HG03025 (cell line): Measurements from ENCODE around the gene ZNF609.

Source experiments
- ATAC-seq: cut with Tn5 transposase; IDR thresholded peaks from one replicate; pipeline ENCODE4 v1.9.1; 2021; ENCODE audit warnings: mild to moderate bottlenecking, moderate library complexity; ENCODE audit not compliant: unreplicated experiment, low FRiP score

Gene ZNF609

DNA sequence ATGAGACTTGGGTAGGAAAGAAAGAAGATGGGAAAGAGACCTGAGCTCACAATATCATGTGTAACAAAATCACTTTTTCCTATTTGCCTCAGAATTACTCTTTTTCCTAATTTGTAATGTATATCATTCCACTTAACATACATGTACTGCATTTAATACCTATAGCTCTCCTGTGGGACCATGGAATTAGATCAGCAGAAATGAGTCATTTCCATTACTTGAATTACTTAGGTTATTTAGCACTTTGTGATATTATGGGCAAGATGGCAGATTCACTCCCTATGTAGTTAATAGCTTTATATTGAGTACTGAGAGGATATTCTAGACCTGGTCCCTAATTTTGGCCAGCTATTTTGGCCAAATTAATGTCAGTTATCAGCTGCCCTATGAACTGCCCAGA, 70.5 kb downstream of the ZNF609 start:
- no peak for ATAC-seq

DNA sequence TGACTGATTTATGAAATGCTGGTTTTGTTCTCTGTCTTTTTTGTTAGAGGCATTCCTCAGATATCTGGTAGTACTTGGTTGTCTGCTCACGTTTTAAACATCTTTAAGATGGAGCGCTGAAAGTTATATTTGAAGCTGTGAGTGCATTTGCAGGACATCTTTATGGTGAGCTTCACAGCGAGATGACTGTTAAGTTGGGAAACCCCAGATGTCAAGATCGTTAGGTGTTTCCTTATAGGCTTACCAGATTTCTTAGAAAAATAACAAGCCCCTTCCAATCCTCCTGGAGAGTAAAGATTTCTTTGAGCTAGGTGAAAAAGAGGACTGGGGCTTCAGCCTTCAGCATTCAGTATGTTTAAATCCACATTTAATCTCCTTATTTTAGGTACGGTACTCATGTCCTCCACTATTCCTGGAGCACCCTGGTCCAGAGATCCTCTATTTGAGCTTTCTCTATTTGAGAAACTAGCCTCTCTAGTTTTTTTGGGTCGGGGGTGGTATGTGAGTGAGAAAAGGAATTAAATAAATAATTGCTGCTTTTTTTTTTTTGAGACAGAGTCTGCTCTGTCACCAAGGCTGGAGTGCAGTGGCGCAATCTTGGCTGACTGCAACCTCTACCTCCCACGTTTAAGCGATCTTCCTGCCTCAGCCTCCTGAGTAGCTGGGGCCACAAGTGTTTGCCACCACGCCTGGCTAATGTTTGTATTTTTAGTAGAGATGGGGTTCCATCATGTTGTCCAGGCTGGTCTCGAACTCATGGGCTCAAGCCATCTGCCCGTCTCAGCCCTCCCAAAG, 72.3 kb downstream of the ZNF609 start:
- no peak for ATAC-seq

DNA sequence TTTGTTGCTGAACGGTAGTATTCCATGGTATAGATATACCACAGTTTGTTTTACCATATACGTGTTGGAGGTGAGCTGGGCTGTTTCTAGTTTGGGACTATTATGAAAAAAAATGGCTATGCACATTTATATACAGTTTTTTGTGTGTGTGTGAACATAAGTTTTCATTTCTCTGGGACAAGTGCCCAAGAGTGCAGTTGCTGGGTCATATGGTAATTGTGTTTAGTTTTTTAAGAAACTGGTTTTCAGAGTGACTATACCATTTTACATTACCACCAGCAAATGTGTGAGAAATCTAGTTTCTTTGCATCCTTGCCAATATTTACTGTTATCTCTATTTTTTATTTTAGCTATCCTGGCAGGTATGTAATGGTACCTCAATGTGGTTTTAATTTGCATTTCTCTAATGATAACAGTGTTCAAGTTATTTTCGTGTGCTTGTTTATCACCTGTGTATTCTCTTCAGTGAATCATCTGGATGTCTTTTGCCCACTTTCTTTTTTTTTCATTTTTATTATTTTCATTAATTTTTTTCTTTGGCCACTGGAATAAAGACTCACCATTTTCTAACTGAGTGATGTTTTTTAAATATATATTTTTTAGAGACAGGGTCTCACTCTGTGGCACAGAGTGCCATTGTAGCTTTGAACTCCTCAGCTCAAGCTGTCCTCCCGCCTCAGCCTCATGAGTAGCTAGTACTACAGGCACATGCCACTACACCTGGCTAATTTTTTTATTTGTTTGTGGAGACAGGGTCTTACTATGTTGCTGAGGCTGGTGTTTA, 75.3 kb downstream of the ZNF609 start:
- ATAC-seq = no peak

DNA sequence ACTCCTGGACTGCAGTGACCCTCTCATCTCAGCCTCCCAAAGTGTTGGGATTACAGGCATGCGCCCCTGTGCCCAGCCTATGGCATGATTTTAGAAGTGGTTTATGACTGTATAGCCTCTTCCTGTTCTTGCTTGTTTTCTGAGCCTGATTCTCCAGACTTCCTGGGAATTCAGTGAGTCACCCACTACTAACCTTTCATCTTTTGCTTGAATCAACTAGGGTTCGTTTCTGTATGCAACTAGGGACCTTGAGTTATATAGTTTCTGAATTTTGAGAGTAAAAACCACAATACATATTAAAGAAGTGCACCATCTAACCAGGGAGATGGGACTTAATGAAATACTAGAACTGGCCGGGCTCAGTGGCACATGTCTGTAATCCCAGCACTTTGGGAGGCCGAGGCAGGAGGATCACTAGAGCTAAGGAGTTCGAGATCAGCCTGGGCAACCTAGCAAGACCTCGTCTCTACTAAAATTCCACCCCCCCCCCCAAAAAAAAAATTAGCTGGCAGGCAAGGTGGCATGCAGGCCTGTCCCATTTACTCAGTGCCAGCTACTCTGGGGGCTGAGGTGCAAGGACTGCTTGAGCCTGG, 76.0 kb downstream of the ZNF609 start:
- ATAC-seq = no peak

DNA sequence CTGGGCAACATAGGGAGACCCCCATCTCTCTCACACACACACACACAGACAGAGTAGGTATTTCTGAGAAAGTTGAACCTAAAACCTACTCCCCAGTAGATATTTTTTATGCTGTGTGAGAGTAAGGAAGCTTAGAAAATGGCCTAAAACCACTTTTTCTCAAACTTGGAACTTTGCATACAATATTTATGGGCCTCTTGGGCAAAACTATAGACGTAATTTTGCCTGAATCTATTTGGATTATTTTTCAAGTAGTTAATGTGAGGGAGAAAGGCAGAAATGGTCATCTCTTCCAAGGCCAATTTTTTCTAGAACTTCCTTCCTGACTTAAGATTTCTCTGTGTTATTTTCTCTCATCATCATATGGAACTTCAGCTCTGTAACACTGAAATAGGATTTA, 81.7 kb downstream of the ZNF609 start:
- no peak for ATAC-seq

DNA sequence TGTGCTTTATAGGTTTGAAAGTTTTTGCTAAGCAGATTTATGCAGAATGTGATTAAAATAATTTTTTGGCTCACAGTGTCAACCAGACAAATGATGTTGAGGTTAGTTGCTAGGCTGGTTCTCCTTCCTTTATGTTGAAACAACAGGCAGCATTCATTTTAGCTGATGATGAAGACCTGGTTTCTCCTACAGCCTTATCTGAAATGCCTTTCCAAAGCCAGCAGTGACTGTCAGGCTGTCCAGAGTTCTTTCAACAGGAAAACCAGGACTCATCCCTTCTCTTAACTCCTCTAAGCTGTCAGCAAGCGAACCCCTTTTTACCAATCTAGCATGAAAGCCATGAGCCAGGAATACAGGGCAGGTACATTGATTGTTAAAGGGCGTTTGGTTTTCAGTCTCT, 84.1 kb downstream of the ZNF609 start:
- ATAC-seq = no peak

DNA sequence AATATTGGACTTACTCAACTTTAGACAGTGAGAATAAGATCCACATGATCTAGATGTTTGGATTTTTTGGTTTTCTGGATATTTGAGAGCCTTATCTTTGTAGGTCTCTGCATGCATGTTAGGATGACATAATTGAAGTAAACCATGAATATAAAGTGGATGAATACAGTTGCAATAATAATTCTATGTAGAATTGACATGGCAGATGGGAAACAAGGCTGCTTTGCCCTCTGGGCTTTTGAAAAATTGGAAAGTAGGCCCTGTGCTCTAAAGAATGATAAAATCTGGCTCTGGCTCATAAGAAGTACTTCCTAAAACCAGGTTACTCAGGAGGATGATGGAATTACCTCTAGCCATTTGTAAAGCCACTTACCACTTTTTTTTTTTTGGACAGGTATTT, 86.9 kb downstream of the ZNF609 start:
- no peak for ATAC-seq

DNA sequence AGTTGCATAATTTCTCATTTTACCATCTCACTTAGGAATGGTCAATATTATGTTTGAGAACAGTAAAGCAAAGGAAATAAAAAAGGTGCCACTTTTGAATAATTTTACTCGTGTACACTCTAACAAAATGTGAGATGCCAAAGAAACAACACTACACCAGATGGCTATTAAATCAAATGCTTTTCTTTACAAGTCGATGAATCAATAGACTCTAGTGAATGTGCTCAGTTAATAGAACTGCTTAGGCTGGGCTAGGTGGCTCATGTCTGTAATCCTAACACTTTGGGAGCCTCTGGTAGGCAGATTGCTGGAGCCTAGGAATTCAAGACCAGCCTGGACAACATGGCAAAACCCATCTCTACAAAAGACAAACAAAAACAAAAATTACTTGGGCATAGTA, 87.9 kb downstream of the ZNF609 start:
- no peak for ATAC-seq

DNA sequence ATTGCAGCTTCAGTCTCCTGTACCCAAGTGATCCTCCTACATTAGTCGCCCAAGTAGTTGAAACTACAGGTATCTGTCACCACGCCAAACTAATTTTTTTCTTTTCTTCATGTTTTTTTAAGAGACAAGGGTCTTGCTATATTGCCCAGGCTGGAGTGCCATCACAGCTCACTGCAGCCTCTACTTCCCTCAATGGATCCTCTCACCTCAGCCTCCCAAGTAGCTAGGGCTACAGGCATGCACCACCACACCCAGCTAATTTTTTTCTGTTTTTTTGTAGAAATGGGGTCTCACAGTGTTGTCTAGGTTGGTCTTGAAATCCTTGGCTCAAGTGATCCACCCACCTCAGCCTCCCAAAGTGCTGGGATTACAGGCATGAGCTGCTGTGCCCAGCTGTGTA, 89.5 kb downstream of the ZNF609 start:
- no peak for ATAC-seq

DNA sequence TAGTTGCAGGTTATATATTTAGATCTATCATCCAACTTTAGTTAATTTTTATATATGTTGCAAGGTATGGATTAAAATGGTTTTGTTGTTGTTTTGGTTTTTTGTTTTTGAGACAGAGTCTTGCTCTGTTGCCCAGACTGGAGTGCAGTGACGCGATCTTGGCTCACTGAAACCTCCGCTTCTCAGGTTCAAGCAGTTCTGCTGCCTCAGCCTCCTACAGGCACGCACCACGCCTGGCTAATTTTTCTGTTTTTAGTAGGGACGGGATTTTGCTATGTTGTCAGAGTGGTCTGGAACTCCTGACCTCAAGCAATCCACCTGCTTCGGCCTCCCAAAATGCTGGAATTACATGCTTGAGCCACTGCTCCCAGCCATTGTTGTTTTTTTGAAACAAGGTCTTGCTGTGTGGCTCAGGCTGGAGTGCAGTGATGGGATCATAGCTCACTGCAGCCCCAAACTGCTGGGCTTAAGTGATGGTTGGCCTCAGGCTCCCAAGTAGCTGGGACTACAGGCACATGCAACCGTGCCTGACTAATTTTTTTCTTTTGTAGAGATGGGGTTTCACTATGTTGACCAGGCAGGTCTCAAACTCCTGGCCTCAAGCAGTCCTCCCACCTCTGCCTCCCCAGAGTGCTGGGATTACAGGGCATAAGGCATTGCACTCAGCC, 92.0 kb downstream of the ZNF609 start:
- no peak for ATAC-seq

DNA sequence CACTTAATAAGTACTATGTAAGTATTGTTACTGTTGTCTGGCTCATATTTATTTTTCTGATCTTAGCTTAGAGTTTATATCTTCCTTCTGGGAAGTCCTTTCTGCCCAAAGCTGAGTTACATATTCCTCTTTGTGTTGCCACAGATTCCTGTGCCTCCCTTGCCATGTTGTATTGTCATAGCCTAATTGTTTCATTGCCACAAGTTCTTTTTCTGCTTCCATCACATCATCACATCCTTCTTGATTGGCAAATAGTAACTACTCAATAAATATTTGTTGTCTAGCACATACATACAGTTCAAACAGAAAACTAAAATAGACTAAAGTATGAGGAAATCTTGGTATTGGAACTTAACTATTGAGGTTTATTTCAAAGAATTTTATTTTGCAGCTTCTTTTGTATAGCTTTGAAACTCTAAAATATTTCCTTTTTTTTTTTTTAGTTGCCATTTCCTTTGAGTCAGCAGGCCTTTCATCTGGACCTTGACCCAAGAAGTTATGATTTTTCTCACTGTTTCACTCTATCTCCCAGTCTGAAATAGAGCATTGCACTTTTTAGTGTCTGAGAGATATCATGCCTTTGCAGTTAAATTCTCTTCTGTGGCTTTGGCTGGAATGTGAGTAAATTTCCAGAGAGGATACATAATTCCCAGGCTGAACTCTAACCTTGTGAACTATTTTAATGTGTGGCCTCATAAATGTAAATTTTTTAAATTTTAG, 98.2 kb downstream of the ZNF609 start:
- no peak for ATAC-seq

DNA sequence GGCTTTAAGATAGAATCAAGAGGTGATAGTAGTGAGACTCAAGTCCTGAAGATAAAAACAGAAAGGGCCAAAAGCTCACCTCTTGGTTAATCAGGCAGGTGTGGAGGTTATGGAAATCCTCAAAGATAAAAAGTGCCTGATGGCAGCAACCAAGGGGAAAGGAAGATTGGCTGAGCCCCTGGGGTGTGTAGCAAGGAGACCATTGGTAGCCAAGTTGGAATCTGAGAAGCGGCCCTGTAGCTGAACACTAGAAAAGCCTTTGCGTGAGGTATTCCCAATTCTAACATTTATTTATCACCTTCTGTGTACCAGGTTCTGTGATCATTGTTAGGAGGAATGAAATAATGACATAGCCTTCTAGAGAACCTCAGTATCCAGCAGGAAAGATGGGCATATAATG, 98.9 kb downstream of the ZNF609 start:
- ATAC-seq = no peak

DNA sequence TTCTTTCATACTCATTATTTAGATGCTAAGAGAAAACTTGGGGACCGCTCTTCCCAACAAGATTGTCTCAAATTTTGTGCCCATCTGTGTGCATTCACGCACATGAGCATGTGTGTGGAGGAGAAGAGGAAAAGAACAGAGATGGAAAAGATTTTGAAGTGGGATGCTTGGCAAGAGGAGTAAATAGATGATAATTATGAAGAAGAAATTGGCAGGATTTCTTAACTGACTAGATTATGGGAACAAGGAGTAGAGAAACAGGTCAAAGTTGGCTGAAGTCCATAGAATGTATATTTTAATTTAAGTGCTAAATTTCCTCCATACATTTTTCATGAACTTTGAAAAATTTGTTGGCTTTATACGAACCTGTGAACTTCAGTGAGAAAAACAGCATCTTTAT, 100.1 kb downstream of the ZNF609 start:
- ATAC-seq = no peak

DNA sequence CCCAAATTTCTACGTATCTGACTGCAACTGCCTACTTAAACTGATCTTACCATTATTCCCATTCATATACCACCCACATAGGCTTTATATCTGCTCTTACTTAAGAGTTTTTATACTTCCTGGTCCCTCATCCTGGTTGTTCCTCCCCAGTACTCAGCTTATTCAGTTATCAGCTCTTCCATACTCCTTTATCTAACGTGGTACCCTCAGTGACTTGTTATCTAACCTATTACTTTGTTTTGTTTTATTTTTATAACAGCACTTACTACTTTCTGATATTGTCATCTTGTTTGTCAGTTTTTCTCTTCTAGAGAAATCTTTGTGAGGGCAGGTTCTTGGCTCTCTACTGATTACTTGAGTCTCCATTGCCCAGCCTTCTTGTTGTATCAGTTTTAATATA, 100.6 kb downstream of the ZNF609 start:
- ATAC-seq = no peak

DNA sequence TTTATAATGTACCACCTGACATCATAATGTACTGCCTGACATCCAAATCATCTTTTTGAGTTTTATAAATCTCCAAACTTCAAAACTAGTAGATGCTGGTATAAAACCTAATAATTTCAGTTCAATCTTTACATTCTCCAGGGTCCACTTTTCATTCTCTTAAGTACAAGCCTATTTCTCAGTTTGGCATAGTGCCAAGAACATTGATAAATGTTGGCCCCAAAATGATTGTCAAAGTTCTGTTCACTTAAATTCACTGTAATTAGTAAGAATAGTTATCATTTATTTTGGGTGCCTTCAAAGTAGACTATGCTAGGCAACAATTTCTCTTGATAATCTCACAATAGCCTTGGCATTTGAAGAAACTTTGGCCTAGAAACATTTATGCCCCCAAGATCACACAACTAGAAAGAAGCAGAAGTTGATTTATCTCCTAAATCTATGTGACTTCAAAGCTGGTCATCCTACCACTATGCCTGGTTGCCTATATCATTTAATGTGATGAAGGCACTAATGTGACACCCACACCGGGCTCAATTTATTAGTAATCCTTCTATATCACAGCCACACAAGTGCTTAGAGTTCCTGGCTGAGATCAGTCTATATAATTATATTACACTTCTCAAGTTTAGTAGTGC, 101.7 kb downstream of the ZNF609 start:
- no peak for ATAC-seq

DNA sequence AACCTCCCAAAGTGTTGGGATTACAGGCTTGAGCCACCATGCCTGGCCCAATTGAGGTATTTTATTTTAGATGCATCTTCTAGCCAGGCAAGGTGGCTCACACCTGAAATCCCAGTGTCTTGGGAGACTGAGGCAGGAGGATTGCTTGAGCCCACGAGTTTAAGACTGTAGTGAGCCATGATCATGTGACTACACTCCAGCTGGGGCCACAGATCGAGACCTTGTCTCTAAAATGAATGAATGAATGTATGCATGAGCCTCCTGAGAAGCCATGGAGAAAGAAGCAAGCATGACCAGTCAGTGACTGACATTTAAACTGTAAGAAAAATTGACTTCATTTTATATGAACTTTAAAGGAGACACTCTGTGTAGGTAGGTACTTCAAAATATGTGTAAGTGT, 105.7 kb downstream of the ZNF609 start:
- no peak for ATAC-seq

DNA sequence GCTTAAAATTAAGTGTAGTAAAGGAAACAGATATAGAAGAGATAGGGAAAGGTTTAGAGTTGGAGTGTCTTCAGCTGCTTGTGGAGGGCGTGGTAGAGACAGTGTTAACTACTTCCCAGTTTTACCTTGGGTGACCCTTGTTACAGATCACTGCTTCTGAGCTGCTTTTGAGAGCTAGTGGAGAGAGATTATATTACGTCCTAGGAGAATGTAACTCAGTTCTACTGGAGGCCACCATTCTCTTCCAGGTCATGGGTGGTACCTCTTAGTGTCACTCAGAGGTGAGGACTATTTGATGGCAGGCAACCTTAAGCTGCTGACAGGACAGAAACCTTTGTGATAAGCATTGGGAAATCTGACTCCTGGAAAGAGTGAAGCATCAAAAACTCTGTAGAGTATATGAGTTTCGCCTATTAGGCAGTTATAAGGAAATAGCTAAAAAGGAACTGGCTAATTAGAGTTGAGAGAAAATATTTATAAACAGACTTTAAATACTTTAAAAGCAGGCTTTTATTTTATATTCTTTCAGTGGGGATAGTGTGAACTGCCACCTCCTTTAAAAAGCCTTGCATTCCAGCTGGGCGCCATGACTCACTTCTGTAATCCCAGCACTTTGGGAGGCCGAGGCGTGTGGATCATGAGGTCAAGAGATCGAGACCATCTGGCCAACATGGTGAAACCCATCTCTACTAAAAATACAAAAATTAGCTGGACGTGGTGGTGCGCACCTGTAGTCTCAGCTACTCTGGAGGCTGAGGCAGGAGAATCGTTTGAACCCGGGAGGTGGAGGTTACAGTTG, 106.5 kb downstream of the ZNF609 start:
- ATAC-seq = no peak

DNA sequence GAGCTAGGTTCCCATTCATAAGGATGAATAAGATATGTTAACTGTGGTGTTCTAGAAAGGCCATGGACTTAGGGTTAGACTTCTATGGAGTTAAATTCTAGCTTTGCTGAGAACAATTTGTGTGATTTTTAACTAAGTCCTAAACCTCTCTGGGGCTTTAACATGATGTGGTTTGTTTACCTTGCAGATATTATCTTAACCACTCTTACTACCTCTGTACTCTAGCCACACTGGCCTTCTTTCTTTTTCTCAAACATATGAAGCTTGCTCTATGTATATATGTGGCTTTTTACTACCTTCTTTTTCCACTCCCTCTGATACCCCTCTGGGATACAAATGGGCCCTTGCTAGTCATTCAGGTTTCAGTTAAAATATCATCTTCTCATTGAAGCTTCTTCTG, 108.4 kb downstream of the ZNF609 start:
- ATAC-seq = no peak

DNA sequence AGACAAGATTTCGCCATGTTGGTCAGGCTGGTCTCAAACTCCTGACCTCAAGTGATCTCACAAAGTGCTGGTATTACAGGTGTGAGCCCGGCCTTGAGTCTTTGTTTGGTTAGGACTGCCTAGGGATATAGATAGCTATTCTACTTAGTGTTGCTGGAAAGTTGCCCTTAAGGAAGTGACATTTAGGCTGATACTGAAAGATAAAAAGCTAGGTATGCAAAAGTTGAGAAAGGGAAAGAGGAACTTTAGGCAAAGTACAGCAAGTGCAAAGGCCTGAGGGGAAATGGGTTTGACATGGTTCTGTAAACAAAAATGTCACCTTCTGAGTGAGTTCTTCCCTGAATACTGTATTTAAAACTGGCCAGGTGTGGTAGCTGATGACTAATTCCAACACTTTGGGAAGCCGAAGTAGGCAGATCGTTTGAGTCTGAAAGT, 111.5 kb downstream of the ZNF609 start:
- ATAC-seq = no peak
